ENCODE measurements around the gene SLC6A2.

Gene SLC6A2

GRCh38 chr16:55647343-55647742, 8.4 kb upstream of the SLC6A2 start:
- H3K27me3 ChIP-seq (ENCODE audit: control insufficient read depth in 2 of 2, insufficient read depth in 2 of 2, low read length in 2 of 2), result no peaks in the 10 kb centered on the region
- no peak overlapping the region for H3K9ac ChIP-seq (ENCODE audit: low read depth in 1 of 2, low read length in 2 of 2)
- H3K4me3 ChIP-seq (ENCODE audit: low read length in 2 of 2), result no peak overlapping the region

GRCh38 chr16:55647798-55648197, 8.0 kb upstream of the SLC6A2 start:
- no peak overlapping the region for H3K4me3 ChIP-seq (ENCODE audit: low read length in 2 of 2)
- H3K27me3 ChIP-seq (ENCODE audit: control insufficient read depth in 2 of 2, insufficient read depth in 2 of 2, low read length in 2 of 2), result no peaks in the 10 kb centered on the region
- no peak overlapping the region for H3K27ac ChIP-seq (ENCODE audit: low read depth in 2 of 2, low read length in 2 of 2)
- no peak overlapping the region for H3K9ac ChIP-seq (ENCODE audit: low read depth in 1 of 2, low read length in 2 of 2)
- no peaks in the 10 kb centered on the region for H3K4me1 ChIP-seq (ENCODE audit: control insufficient read depth in 2 of 2, insufficient read depth in 2 of 2, low read length in 2 of 2)
- H3K9me3 ChIP-seq (ENCODE audit: control insufficient read depth in 2 of 2, low read length in 2 of 2), result no peaks in the 10 kb centered on the region
- no peaks in the 10 kb centered on the region for H3K36me3 ChIP-seq (ENCODE audit: control insufficient read depth in 2 of 2, insufficient read depth in 2 of 2, low read length in 2 of 2)

More at GRCh38 chr16:55647343-55647742, 8.4 kb upstream of the SLC6A2 start:
- Histone ChIP-seq H3K9me3 (ENCODE audit: control insufficient read depth in 2 of 2, low read length in 2 of 2) (no peaks in the 10 kb centered on the region), H3K4me1 (ENCODE audit: control insufficient read depth in 2 of 2, insufficient read depth in 2 of 2, low read length in 2 of 2) (no peaks in the 10 kb centered on the region), H3K36me3 (ENCODE audit: control insufficient read depth in 2 of 2, insufficient read depth in 2 of 2, low read length in 2 of 2) (no peaks in the 10 kb centered on the region), H3K27ac (ENCODE audit: low read depth in 2 of 2, low read length in 2 of 2) (no peak overlapping the region)

GRCh38 chr16:55651841-55652824, 3.7 kb upstream of the SLC6A2 start:
- H3K27me3 ChIP-seq (ENCODE audit: control insufficient read depth in 2 of 2, insufficient read depth in 2 of 2, low read length in 2 of 2), result peaks cover 4 to 7% of the 10 kb centered on the region in 2 donors
- H3K4me3 ChIP-seq (ENCODE audit: low read length in 2 of 2), result no peak overlapping the region
- no peak overlapping the region for H3K9ac ChIP-seq (ENCODE audit: low read depth in 1 of 2, low read length in 2 of 2)
- no peaks in the 10 kb centered on the region for H3K4me1 ChIP-seq (ENCODE audit: control insufficient read depth in 2 of 2, insufficient read depth in 2 of 2, low read length in 2 of 2)
- H3K9me3 ChIP-seq (ENCODE audit: control insufficient read depth in 2 of 2, low read length in 2 of 2), result no peaks in the 10 kb centered on the region
- H3K36me3 ChIP-seq (ENCODE audit: control insufficient read depth in 2 of 2, insufficient read depth in 2 of 2, low read length in 2 of 2), result no peaks in the 10 kb centered on the region
- no peak overlapping the region for H3K27ac ChIP-seq (ENCODE audit: low read depth in 2 of 2, low read length in 2 of 2)

- H3K4me1 ChIP-seq (ENCODE audit: control insufficient read depth in 2 of 2, insufficient read depth in 2 of 2, low read length in 2 of 2), result no peaks in the 10 kb centered on the region
- H3K4me3 ChIP-seq (ENCODE audit: low read length in 2 of 2), result no peak overlapping the region
- no peaks in the 10 kb centered on the region for H3K9me3 ChIP-seq (ENCODE audit: control insufficient read depth in 2 of 2, low read length in 2 of 2)
- no peak overlapping the region for H3K9ac ChIP-seq (ENCODE audit: low read depth in 1 of 2, low read length in 2 of 2)
- peaks cover 5 to 7% of the 10 kb centered on the region in 2 donors for H3K27me3 ChIP-seq (ENCODE audit: control insufficient read depth in 2 of 2, insufficient read depth in 2 of 2, low read length in 2 of 2)
- no peaks in the 10 kb centered on the region for H3K36me3 ChIP-seq (ENCODE audit: control insufficient read depth in 2 of 2, insufficient read depth in 2 of 2, low read length in 2 of 2)
- H3K27ac ChIP-seq (ENCODE audit: low read depth in 2 of 2, low read length in 2 of 2), result no peak overlapping the region
Observed at GRCh38 chr16:55653106-55653505, 2.7 kb upstream of the SLC6A2 start.

GRCh38 chr16:55655381-55655896, 349 bp upstream of the SLC6A2 start:
- Histone ChIP-seq H3K36me3 (ENCODE audit: control insufficient read depth in 2 of 2, insufficient read depth in 2 of 2, low read length in 2 of 2) (no peaks in the 10 kb centered on the region), H3K9ac (ENCODE audit: low read depth in 1 of 2, low read length in 2 of 2) (no peak overlapping the region), H3K27ac (ENCODE audit: low read depth in 2 of 2, low read length in 2 of 2) (no peak overlapping the region), H3K4me1 (ENCODE audit: control insufficient read depth in 2 of 2, insufficient read depth in 2 of 2, low read length in 2 of 2) (no peaks in the 10 kb centered on the region), H3K9me3 (ENCODE audit: control insufficient read depth in 2 of 2, low read length in 2 of 2) (no peaks in the 10 kb centered on the region), H3K4me3 (ENCODE audit: low read length in 2 of 2) (no peak overlapping the region), H3K27me3 (ENCODE audit: control insufficient read depth in 2 of 2, insufficient read depth in 2 of 2, low read length in 2 of 2) (peaks cover 5 to 7% of the 10 kb centered on the region in 2 donors)

GRCh38 chr16:55656691-55657092, 904 bp downstream of the SLC6A2 start:
- Histone ChIP-seq H3K27ac (ENCODE audit: low read depth in 2 of 2, low read length in 2 of 2) (no peak overlapping the region), H3K4me3 (ENCODE audit: low read length in 2 of 2) (no peak overlapping the region), H3K27me3 (ENCODE audit: control insufficient read depth in 2 of 2, insufficient read depth in 2 of 2, low read length in 2 of 2) (peaks cover 5 to 7% of the 10 kb centered on the region in 2 donors), H3K36me3 (ENCODE audit: control insufficient read depth in 2 of 2, insufficient read depth in 2 of 2, low read length in 2 of 2) (no peaks in the 10 kb centered on the region), H3K4me1 (ENCODE audit: control insufficient read depth in 2 of 2, insufficient read depth in 2 of 2, low read length in 2 of 2) (no peaks in the 10 kb centered on the region), H3K9ac (ENCODE audit: low read depth in 1 of 2, low read length in 2 of 2) (no peak overlapping the region), H3K9me3 (ENCODE audit: control insufficient read depth in 2 of 2, low read length in 2 of 2) (no peaks in the 10 kb centered on the region)

- Histone ChIP-seq H3K4me3 (ENCODE audit: low read length in 2 of 2) (no peak overlapping the region), H3K4me1 (ENCODE audit: control insufficient read depth in 2 of 2, insufficient read depth in 2 of 2, low read length in 2 of 2) (no peaks in the 10 kb centered on the region), H3K27ac (ENCODE audit: low read depth in 2 of 2, low read length in 2 of 2) (no peak overlapping the region), H3K36me3 (ENCODE audit: control insufficient read depth in 2 of 2, insufficient read depth in 2 of 2, low read length in 2 of 2) (no peaks in the 10 kb centered on the region), H3K9me3 (ENCODE audit: control insufficient read depth in 2 of 2, low read length in 2 of 2) (no peaks in the 10 kb centered on the region), H3K9ac (ENCODE audit: low read depth in 1 of 2, low read length in 2 of 2) (no peak overlapping the region), H3K27me3 (ENCODE audit: control insufficient read depth in 2 of 2, insufficient read depth in 2 of 2, low read length in 2 of 2) (peaks cover 5 to 7% of the 10 kb centered on the region in 2 donors)
Observed at GRCh38 chr16:55657616-55658015, 1.8 kb downstream of the SLC6A2 start.

- Histone ChIP-seq H3K9ac (ENCODE audit: low read depth in 1 of 2, low read length in 2 of 2) (no peak overlapping the region), H3K9me3 (ENCODE audit: control insufficient read depth in 2 of 2, low read length in 2 of 2) (no peaks in the 10 kb centered on the region), H3K27ac (ENCODE audit: low read depth in 2 of 2, low read length in 2 of 2) (no peak overlapping the region), H3K4me1 (ENCODE audit: control insufficient read depth in 2 of 2, insufficient read depth in 2 of 2, low read length in 2 of 2) (no peaks in the 10 kb centered on the region), H3K36me3 (ENCODE audit: control insufficient read depth in 2 of 2, insufficient read depth in 2 of 2, low read length in 2 of 2) (no peaks in the 10 kb centered on the region), H3K4me3 (ENCODE audit: low read length in 2 of 2) (no peak overlapping the region), H3K27me3 (ENCODE audit: control insufficient read depth in 2 of 2, insufficient read depth in 2 of 2, low read length in 2 of 2) (peaks cover 5 to 7% of the 10 kb centered on the region in 2 donors)
Observed at GRCh38 chr16:55658898-55659420, 3.2 kb downstream of the SLC6A2 start.

GRCh38 chr16:55660026-55660425, 4.2 kb downstream of the SLC6A2 start:
- Histone ChIP-seq H3K9me3 (ENCODE audit: control insufficient read depth in 2 of 2, low read length in 2 of 2) (no peaks in the 10 kb centered on the region), H3K4me3 (ENCODE audit: low read length in 2 of 2) (no peak overlapping the region), H3K27me3 (ENCODE audit: control insufficient read depth in 2 of 2, insufficient read depth in 2 of 2, low read length in 2 of 2) (peaks cover 5% of the 10 kb centered on the region in 2 donors), H3K9ac (ENCODE audit: low read depth in 1 of 2, low read length in 2 of 2) (no peak overlapping the region), H3K36me3 (ENCODE audit: control insufficient read depth in 2 of 2, insufficient read depth in 2 of 2, low read length in 2 of 2) (no peaks in the 10 kb centered on the region), H3K4me1 (ENCODE audit: control insufficient read depth in 2 of 2, insufficient read depth in 2 of 2, low read length in 2 of 2) (no peaks in the 10 kb centered on the region), H3K27ac (ENCODE audit: low read depth in 2 of 2, low read length in 2 of 2) (no peak overlapping the region)

GRCh38 chr16:55660828-55661227, 5.0 kb downstream of the SLC6A2 start:
- H3K27me3 ChIP-seq (ENCODE audit: control insufficient read depth in 2 of 2, insufficient read depth in 2 of 2, low read length in 2 of 2), result peaks cover 0 to 5% of the 10 kb centered on the region in 2 donors

More at GRCh38 chr16:55660828-55661227, 5.0 kb downstream of the SLC6A2 start:
- H3K4me3 ChIP-seq (ENCODE audit: low read length in 2 of 2), result no peak overlapping the region
- H3K4me1 ChIP-seq (ENCODE audit: control insufficient read depth in 2 of 2, insufficient read depth in 2 of 2, low read length in 2 of 2), result no peaks in the 10 kb centered on the region
- H3K27ac ChIP-seq (ENCODE audit: low read depth in 2 of 2, low read length in 2 of 2), result no peak overlapping the region
- H3K36me3 ChIP-seq (ENCODE audit: control insufficient read depth in 2 of 2, insufficient read depth in 2 of 2, low read length in 2 of 2), result no peaks in the 10 kb centered on the region
- H3K9me3 ChIP-seq (ENCODE audit: control insufficient read depth in 2 of 2, low read length in 2 of 2), result no peaks in the 10 kb centered on the region
- H3K9ac ChIP-seq (ENCODE audit: low read depth in 1 of 2, low read length in 2 of 2), result no peak overlapping the region
